Activated T-helper 2 cell treated with anti-CD3 and anti-CD28 coated beads, Interferon-gamma antibody, Interleukin-2, Interleukin-4, amounts not matched to agents 10 μg/mL and 5 μg/mL and 100 μg/mL, durations not matched to agents 14 hours and 24 hours and 36 hours (primary cell): ENCODE data around the gene DAGLA. TPM values are rescaled to one million over a fixed set of nuclear protein-coding genes. Genes with fewer than 3 reads are reported as not detected.

ENCODE experiments used
- DNase-seq: peaks from one replicate; pipeline ENCODE4 v3.0.0; 2021; ENCODE audit warnings: low spot score
- H3K27ac Mint-ChIP-seq: one replicate; pipeline ENCODE4 v1.8.0; 2021; ENCODE audit warnings: mixed read lengths
- H3K27me3 Mint-ChIP-seq: one replicate; pipeline ENCODE4 v1.8.0; 2021; ENCODE audit warnings: low read depth, mixed read lengths
- H3K36me3 Mint-ChIP-seq: one replicate; pipeline ENCODE4 v1.8.0; 2021; ENCODE audit warnings: low read depth, mixed read lengths
- H3K4me1 Mint-ChIP-seq: one replicate; pipeline ENCODE4 v1.8.0; 2021; ENCODE audit warnings: low read depth, mixed read lengths
- H3K4me3 Mint-ChIP-seq: one replicate; pipeline ENCODE4 v1.8.0; 2021; ENCODE audit warnings: low read depth, mild to moderate bottlenecking, moderate library complexity, mixed read lengths
- H3K9me3 Mint-ChIP-seq: one replicate; pipeline ENCODE4 v1.8.0; 2021; ENCODE audit warnings: mixed read lengths
- intact Hi-C: fragments of 100-400 bp; cut with micrococcal nuclease; formaldehyde crosslinking; loops from one replicate; pipeline ENCODE4 v1.15.1; 2023
- total RNA-seq: library from RNA; stranded (reverse); gene quantifications from 2 replicates; pipeline ENCODE4 v1.2.3, GENCODE V29; 2022

Gene DAGLA
- total RNA-seq, 1 donor from 2014 or later = 0.07 TPM

- intact Hi-C loops = no loop called here
- H3K27me3 Mint-ChIP-seq = no peaks in the 10 kb centered on the region
These were observed 44.2 kb downstream of the DAGLA start for GRCh38 chr11:61724437-61724836.

GRCh38 chr11:61725781-61726231, 45.6 kb downstream of the DAGLA start:
- H3K9me3 Mint-ChIP-seq = no peaks in the 10 kb centered on the region
- no peak overlapping the region for H3K4me3 Mint-ChIP-seq
- no peak for DNase-seq
- intact Hi-C loops = no loop called here
- no peaks in the 10 kb centered on the region for H3K27me3 Mint-ChIP-seq
- H3K4me1 Mint-ChIP-seq = no peaks in the 10 kb centered on the region
- H3K36me3 Mint-ChIP-seq = no peaks in the 10 kb centered on the region
- no peak overlapping the region for H3K27ac Mint-ChIP-seq

More at GRCh38 chr11:61724437-61724836, 44.2 kb downstream of the DAGLA start:
- H3K9me3 Mint-ChIP-seq = no peaks in the 10 kb centered on the region
- no peak overlapping the region for H3K27ac Mint-ChIP-seq
- H3K4me3 Mint-ChIP-seq = no peak overlapping the region
- no peaks in the 10 kb centered on the region for H3K4me1 Mint-ChIP-seq
- H3K36me3 Mint-ChIP-seq = no peaks in the 10 kb centered on the region
- no peak for DNase-seq

- no peaks in the 10 kb centered on the region for H3K4me1 Mint-ChIP-seq
- H3K9me3 Mint-ChIP-seq = no peaks in the 10 kb centered on the region
- no peak overlapping the region for H3K4me3 Mint-ChIP-seq
- no peaks in the 10 kb centered on the region for H3K27me3 Mint-ChIP-seq
- intact Hi-C loops = no loop called here
- DNase-seq = no peak
- H3K36me3 Mint-ChIP-seq = no peaks in the 10 kb centered on the region
- no peak overlapping the region for H3K27ac Mint-ChIP-seq
These were observed 46.6 kb downstream of the DAGLA start for GRCh38 chr11:61726775-61727174.

- no peak overlapping the region for H3K27ac Mint-ChIP-seq
- H3K4me1 Mint-ChIP-seq = no peaks in the 10 kb centered on the region
These were observed 47.2 kb downstream of the DAGLA start for GRCh38 chr11:61727401-61727811.

GRCh38 chr11:61728066-61728939, 48.1 kb downstream of the DAGLA start:
- no peaks in the 10 kb centered on the region for H3K9me3 Mint-ChIP-seq
- H3K27me3 Mint-ChIP-seq = no peaks in the 10 kb centered on the region
- intact Hi-C loops = no loop called here
- H3K36me3 Mint-ChIP-seq = no peaks in the 10 kb centered on the region
- H3K4me1 Mint-ChIP-seq = peaks cover 1% of the 10 kb centered on the region
- H3K27ac Mint-ChIP-seq = no peak overlapping the region
- DNase-seq = no peak
- no peak overlapping the region for H3K4me3 Mint-ChIP-seq

More at GRCh38 chr11:61727401-61727811, 47.2 kb downstream of the DAGLA start:
- H3K36me3 Mint-ChIP-seq = no peaks in the 10 kb centered on the region
- H3K9me3 Mint-ChIP-seq = no peaks in the 10 kb centered on the region
- intact Hi-C loops = no loop called here
- DNase-seq = no peak
- H3K4me3 Mint-ChIP-seq = no peak overlapping the region
- no peaks in the 10 kb centered on the region for H3K27me3 Mint-ChIP-seq

- Mint-ChIP-seq H3K4me1 (peaks cover 4% of the 10 kb centered on the region), H3K27ac (no peak overlapping the region), H3K36me3 (no peaks in the 10 kb centered on the region), H3K4me3 (no peak overlapping the region), H3K9me3 (no peaks in the 10 kb centered on the region), H3K27me3 (no peaks in the 10 kb centered on the region)
- intact Hi-C loops = no loop called here
- no peak for DNase-seq
These were observed 48.7 kb downstream of the DAGLA start for GRCh38 chr11:61728940-61729219.

GRCh38 chr11:61730240-61730994, 50.2 kb downstream of the DAGLA start:
- intact Hi-C loops = no loop called here
- no peak overlapping the region for H3K27ac Mint-ChIP-seq

GRCh38 chr11:61731211-61731951, 51.2 kb downstream of the DAGLA start:
- intact Hi-C loops = no loop called here

More at GRCh38 chr11:61730240-61730994, 50.2 kb downstream of the DAGLA start:
- DNase-seq = no peak
- no peaks in the 10 kb centered on the region for H3K27me3 Mint-ChIP-seq
- no peaks in the 10 kb centered on the region for H3K9me3 Mint-ChIP-seq
- no peak overlapping the region for H3K4me3 Mint-ChIP-seq
- no peaks in the 10 kb centered on the region for H3K36me3 Mint-ChIP-seq
- peaks cover 4% of the 10 kb centered on the region for H3K4me1 Mint-ChIP-seq

GRCh38 chr11:61731952-61732675, 51.9 kb downstream of the DAGLA start:
- Mint-ChIP-seq H3K27ac (no peak overlapping the region), H3K27me3 (no peaks in the 10 kb centered on the region), H3K36me3 (no peaks in the 10 kb centered on the region), H3K4me1 (peaks cover 4% of the 10 kb centered on the region), H3K4me3 (no peak overlapping the region), H3K9me3 (no peaks in the 10 kb centered on the region)
- DNase-seq = no peak
- intact Hi-C loops = no loop called here

More at GRCh38 chr11:61731211-61731951, 51.2 kb downstream of the DAGLA start:
- no peak overlapping the region for H3K4me3 Mint-ChIP-seq
- H3K36me3 Mint-ChIP-seq = no peaks in the 10 kb centered on the region
- no peaks in the 10 kb centered on the region for H3K27me3 Mint-ChIP-seq
- DNase-seq = no peak
- H3K27ac Mint-ChIP-seq = no peak overlapping the region
- no peaks in the 10 kb centered on the region for H3K9me3 Mint-ChIP-seq
- peaks cover 4% of the 10 kb centered on the region for H3K4me1 Mint-ChIP-seq

- intact Hi-C loops = loop anchor here (1.0 kb wide), 1 partner anchor 52 kb away; the partner anchor contains the start of gene DAGLA
- H3K9me3 Mint-ChIP-seq = no peaks in the 10 kb centered on the region
- DNase-seq = no peak
- peaks cover 4% of the 10 kb centered on the region for H3K4me1 Mint-ChIP-seq
- no peak overlapping the region for H3K4me3 Mint-ChIP-seq
- H3K27ac Mint-ChIP-seq = no peak overlapping the region
- no peaks in the 10 kb centered on the region for H3K36me3 Mint-ChIP-seq
- no peaks in the 10 kb centered on the region for H3K27me3 Mint-ChIP-seq
These were observed 52.5 kb downstream of the DAGLA start for GRCh38 chr11:61732705-61733104.

- Mint-ChIP-seq H3K9me3 (no peaks in the 10 kb centered on the region), H3K27ac (no peak overlapping the region), H3K27me3 (no peaks in the 10 kb centered on the region), H3K4me1 (peaks cover 4% of the 10 kb centered on the region), H3K36me3 (no peaks in the 10 kb centered on the region), H3K4me3 (no peak overlapping the region)
- intact Hi-C loops = loop anchor here (1.0 kb wide), 1 partner anchor 53 kb away; the partner anchor contains the start of gene DAGLA
- peak; percentile 75 for DNase-seq
These were observed 53.2 kb downstream of the DAGLA start for GRCh38 chr11:61733120-61733978.
